GM18520 (cell line): ENCODE measurements around the gene CDCA5.
"Not testable (repeated sequence)": the region's sequence is repeated elsewhere in the genome, so short reads cannot be mapped to it uniquely, and the experiment has no call there.

Experiments
- ATAC-seq: cut with Tn5 transposase; IDR thresholded peaks from one replicate; pipeline ENCODE4 v1.9.1; 2021; ENCODE audit not compliant: unreplicated experiment

The CDCA5 gene

DNA sequence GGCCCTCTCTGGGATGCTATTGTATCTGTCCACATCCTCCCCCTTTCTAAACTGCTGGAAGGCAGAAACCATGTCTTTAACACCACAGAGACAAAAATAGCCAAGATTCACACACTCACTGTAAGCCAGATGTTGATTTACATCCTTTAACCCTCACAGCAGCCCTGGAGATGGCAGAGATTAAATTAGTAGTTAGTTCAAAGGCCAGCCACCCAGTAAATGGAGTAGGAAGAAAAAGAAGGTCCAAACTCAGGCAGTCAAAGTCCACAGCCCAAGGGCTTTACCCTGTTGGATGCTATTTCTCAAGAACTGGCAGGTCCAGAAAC lies 35.8 kb upstream of the CDCA5 start:
- ATAC-seq, result no peak

DNA sequence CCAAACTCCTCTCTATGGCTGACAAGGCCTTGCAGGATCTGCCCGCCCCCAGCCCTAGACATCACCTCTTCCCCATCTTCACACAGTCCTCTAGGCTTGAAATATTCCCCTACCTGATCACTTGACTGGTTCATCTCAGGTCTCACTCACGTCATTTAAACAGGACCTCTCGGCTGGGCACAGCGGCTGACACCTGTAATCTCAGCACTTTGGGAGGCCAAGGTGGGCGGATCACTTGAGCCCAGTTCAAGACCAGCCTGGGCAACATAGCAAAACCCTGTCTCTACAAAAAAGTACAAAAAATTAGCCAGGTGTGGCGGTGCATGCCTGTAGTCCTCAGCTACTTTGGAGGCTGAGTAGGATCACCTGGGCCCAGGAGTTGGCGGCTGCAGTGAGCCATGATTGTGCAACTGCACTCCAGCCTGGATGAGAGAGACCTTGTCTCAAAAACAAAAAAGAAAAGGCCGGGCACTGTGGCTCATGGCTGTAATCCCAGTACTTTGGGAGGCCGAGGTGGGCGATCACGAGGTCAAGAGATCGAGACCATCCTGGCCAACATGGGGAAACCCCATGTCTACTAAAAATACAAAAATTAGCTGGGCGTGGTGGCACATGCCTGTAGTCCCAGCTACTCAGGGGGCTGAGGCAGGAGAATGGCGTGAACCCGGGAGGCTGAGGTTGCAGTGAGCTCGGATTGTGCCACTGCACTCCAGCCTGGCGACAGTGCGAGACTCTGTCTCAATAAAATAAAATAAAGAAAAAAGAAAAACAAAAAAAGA lies 35.2 kb upstream of the CDCA5 start:
- ATAC-seq, result not testable (repeated sequence)

DNA sequence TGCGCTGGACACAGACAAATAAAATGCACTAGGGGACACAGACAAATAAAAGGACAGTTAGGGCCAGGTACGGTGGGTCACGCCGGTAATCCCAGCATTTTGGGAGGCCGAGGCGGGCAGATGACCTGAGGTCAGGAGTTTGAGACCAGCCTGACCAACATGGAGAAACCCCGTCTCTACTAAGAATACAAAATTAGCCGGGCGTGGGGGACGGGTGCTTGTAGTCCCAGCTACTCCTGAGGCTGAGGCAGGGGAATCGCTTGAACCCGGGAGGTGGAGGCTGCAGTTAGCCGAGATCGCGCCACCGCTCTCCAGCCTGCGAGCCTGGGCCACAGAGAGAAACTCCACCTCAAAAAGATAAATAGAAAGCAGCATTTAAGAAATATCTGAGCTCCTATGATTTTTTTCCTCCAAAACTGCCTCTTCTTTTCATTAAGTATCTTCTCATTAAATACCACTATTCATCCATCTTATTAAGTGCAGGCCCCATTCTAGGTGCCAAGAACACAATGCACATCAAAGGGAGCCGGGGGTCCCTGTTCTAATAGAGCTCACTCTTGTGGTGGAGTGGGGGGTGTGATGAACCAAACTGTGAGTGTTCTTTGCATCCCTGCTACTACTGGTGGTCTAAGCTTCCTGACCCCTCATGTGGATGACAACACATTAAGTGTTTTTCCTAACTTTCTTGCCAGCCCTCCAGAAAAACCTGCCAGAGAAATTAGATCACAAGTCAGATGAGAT lies 34.4 kb upstream of the CDCA5 start:
- ATAC-seq, result no peak

DNA sequence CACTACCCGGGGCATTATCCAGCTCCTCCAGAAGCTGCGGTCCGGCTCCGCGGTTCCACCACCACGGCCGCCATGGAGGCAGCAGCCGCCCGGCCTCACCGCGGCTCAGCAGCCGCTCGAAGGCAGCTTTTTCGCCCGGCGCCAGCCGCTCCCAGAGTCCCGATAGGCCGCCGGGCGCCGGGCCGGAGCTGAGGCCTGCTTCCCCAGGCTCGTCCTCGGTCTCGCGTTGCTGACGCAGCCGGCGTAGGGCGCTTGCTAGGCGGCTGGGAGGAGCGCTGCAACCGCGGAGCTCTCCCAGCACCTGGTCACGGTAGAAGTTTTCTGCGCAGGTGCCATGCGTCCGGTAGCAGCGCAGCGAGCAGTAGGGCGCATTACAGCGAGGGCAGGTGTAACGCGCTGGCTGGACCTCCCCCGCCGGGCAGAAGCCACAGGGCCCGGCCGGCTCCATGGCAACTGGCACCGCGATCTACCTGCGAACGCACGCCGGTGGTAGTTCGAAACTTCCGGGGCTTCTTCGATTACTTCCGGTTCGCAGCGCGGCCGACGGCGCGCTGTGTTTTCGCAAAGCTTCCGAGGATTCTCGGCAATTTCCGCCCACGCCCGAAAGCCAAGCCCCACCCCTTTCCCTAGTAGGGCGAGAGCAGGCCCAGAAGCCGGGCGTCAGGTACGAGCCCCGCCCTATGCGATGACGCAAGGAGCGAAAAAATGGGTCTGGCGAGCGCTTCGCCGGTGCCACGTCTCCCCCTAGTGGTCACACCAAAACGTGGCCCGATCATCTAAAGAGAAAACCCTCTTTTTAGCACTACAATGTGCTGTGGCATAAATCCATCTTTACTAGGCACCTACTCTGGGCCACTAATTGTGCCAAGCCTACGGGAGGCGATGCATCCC lies 33.6 kb upstream of the CDCA5 start, which contains the start of gene ZNHIT2:
Gene ZNHIT2 (minus strand): TSS at position 496 of the 891 bp plus-strand sequence. CDS start 48 bp downstream, at position 448.
- ATAC-seq, result peak; percentile 42

DNA sequence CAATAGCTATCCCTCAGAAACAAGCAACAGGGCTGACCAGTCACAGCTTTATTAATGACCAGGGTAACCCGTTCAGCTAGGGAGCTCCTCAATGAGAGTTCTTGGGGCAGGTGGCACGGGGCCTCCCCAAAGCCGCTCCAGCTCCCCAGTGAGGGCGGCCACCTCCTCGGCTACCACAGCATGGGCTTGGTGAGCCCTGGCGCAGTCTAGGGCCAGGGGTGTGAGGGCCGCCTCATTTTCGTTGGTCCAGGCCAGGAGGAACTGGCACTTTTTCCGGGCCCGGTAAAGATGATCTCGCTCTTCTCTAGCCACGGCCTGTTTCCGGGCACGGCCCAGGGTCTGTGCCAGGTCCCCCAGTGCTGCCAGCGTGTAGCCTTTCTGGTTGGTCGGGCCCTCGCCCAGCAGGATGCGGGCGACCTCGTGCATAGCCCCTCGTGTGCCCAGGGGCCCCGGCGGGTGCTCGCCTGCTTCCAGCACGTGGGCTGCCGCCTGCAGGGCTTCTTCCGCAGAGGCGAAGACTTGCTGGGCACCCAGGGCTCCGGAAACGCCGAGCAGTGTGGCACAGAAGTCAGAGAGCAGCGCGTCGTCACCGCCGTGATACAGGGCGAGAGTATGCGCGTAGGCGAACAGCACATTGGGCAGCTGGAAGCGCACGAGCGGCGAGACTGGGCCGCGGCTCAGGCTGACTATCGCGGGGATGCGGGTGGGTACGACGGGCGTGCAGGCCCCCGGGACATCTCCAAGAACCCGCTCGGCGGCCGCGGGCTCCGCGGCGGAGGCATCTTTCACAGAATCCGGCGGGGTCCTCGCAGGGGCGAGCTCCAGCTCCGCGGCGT lies 32.7 kb upstream of the CDCA5 start:
- ATAC-seq, result no peak

DNA sequence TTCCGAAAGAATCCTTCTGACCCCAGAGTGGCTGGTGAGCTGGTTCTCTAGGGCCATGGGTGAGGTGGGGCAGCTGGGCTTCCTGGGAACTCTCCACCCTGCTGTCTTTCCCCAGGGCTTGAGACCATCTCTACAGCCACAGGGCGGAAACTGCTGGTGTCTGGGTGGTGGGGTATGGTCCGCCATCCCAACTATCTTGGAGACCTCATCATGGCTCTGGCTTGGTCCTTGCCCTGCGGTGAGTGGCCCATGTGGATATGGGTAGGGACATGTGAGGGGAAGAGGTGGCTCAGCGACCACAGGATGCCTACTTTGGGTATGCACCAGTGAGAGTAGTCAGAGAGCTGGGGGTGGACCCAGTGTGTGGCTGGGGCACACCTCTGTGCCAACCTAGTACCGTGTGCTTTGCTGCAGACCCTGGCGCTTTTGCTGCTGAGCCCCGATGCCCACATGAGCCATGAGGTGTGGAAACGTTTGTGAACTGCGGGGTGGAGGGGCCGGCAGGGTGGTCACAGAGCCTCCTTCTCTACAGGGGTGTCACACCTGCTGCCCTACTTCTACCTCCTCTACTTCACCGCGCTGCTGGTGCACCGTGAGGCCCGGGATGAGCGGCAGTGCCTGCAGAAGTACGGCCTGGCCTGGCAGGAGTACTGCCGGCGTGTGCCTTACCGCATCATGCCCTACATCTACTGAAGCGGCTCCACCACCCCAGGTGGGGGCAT lies 31.7 kb upstream of the CDCA5 start:
- ATAC-seq, result no peak

DNA sequence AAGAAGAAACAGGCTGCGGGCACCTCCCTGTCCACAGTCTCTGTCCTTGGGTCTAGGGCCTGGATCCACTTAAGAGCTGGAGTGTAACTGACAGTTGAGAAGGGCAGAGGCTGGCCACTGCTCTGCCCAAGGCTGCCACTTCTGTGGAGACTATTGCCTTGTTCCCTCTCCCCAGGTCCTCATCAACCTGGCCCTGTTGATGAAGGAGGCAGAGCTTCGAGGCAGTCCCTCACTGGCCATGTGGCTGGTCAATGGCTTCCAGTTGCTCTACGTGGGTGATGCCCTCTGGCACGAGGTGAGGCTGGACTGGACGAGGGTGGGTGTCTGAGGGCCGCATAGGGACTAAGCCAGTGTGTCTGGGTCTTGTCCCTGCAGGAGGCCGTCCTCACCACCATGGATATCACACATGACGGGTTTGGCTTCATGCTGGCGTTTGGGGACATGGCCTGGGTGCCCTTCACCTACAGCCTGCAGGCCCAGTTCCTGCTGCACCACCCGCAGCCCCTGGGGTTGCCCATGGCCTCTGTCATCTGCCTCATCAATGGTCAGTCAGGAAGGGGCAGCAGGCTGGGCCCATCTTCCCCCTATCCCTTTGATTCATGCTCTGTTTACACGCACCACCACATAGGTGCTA lies 30.8 kb upstream of the CDCA5 start:
- ATAC-seq, result no peak

DNA sequence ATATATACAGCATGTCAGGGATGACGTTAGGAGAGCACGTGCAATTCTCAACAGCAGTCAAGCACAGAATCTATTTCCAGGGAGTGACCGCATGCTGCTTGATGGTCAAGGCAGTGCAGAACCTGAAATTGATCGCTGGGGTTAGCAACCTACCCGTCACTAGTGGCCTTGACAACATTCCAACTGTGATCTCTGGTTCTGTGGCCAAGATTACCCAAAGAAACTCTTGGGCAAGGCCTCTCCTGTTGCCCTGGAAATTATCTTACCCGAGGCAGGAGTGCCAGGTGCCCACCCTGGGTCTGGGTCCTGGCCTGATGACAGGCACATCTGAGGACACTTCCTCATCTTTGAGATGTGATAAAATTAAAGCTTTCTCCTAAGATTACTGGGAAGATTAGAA lies 30.0 kb upstream of the CDCA5 start:
- ATAC-seq, result no peak

DNA sequence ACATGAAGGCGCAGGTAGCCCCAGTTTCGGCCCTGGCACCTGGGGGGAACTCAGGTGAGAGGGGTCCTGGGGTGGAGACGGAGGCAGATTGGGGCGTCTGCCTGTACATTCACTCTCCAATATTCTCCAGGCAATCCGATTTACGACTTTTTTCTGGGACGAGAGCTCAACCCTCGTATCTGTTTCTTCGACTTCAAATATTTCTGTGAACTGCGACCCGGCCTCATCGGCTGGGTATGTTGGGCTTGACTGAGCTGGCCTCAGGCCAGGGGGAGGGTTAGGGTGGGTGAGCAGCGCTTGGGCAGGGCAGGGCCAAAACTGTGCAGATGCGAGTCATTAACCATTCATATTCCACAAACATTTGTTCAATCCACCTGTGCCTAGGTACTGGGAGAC lies 29.5 kb upstream of the CDCA5 start:
- no peak for ATAC-seq

DNA sequence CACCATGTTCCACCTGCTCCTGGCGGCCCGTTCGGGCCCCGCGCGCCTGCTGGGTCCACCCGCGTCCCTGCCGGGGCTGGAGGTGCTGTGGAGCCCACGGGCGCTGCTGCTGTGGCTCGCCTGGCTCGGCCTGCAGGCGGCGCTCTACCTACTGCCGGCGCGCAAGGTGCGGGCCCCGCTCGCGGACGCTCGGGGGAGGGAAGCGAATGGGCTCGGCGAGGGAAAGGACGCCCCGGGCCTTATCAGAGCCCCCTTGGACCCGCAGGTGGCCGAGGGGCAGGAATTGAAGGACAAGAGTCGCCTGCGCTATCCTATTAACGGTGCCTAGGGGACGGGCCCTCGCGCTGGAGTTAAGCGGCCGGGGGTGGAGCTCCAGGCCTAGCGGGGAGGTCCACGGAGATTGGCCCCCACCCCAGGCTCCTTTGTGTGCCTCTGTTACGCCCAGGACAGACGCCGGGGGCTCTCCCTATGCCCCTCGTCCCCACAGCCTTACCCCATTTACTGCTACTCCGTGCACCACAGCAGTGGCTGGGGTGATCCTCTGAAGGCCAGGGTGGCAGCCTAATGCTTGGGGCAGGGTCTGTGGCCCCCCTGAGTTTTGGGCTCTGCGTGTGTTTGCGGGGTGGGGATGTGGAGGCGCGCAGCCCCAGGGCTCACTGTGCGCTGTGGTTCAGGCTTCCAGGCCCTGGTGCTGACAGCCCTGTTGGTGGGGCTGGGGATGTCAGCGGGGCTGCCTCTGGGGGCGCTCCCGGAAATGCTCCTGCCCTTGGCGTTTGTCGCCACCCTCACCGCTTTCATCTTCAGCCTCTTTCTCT lies 28.9 kb upstream of the CDCA5 start:
- ATAC-seq, result no peak

DNA sequence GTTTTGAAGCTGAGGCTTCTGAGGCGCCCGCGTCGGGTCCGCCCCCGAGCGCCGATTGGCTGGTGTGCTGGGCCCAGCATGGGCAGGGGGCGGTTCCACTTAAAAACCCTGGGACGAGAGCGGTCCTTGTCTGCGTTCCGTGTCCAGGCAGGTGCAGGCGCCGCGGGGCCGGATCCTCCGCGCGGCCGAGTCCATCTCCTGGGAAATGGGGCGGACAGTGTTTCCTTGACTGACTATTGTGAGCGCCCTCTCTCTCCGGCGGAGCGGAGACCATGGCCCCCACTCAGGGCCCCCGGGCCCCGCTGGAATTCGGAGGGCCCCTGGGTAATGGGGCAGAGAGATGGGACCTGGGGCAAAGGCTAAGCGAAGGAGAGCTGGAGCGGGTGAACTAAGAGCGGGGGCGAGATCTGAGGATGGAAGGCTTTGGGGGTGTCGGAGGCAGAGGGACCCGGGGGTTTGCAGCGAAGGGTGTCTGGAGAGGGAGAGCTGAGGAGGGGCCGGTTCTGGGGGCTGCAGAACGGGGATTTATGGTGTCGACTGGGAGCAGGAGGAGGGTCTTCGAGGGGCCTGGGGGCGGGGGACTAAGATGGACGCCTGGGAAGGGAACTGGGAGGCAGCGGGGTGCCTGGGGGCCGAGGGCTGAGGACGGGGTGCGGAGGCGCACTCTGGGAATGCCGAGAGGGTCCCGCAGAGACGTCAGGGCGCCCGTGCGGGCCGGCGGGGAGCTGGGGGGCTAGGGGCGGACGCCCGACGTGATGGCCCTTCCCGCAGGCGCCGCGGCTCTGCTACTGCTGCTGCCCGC lies 28.1 kb upstream of the CDCA5 start, which contains the start of gene TM7SF2:
Gene TM7SF2 (plus strand): TSS at position 129 of the 802 bp plus-strand sequence. CDS start 144 bp downstream, at position 273.
- peak; percentile 57 for ATAC-seq

DNA sequence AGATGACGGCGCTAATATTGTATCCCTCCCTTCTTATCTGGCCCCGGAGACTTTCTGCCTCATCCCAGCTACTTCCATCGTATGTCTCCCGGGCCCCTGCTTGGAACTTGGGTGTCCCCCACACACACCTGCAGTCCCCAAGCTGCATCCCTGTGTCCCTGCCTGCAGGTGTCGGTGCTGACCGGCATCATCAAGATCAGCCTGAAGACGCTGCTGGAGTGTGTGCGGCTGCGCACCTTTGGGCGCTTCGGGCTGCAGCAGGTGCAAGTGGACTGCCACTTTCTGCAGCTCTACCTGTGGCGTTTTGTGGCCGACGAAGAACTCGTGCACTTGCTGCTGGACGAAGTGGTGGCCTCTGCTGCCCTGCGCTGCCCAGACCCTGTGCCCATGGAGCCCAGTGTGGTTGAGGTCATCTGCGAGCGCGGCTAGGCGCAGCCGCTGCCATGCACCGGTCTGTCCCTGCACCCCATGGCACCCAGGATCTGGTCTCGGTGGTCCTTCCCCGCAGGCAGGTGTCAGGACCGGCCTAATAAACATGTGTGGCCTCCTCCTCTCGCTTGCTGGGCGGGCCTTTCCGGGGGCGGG lies 27.4 kb upstream of the CDCA5 start:
- no peak for ATAC-seq

DNA sequence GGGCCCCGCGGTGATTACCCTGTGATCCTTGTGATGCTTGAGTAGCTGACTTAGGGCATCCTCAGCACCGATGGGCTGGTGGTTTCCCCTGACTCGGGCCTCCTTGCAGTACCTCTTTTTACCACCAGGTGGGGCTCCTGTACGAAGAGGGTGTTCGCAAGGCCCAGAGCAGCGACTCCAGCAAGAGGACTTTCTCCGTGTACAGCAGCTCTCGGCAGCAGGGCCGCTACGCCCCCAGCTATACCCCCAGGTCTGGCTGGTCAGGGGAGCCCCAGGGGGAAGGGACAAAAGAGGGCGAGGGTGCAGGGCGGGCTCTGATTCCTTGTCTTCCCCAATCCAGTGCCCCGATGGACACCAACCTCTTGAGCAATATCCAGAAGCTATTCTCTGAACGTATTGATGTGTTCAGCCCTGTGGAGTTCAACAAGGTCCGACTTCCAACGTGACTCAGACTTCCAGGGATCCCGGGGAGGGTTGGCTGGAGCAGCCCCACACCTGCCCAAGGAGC lies 26.6 kb upstream of the CDCA5 start:
- ATAC-seq, result no peak

DNA sequence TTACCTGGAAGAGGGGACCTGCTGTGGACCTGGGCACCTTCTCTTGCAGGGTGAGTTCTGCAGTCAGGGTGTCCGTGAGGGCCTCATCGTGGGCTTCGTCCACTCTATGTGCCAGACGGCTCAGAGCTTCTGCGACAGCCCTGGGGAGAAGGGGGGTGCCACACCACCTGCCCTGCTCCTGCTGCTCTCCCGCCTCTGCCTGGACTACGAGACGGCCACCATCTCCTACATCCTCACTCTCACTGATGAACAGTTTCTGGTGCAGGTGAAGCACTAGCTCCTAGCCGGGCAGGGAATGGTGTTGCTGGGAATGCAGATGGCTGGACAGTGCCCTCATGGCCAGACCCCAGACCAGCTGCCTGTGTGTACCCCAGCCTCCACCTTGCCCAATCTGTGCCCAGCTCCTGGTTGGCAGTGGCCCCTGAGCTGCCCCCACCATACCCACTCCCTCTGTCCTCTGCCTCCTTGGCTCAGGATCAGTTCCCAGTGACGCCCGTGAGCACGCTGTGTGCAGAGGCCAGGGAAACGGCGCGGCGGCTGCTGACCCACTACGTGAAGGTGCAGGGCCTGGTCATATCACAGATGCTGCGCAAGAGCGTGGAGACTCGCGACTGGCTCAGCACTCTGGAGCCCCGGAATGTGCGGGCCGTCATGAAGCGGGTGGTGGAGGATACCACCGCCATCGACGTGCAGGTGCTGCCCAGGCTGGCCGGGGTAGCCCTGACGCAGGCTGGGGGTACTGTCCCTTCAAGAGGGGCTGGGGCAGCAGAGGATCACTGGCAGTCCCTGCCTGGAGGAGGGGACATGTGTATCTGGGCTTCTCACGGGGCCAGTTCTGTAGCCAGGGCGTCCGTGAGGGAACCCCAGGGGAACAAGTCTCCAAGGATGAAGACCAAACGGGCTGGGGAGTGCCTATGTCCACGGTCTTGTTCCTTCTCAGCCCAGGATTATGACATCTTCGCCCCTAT lies 25.7 kb upstream of the CDCA5 start:
- no peak for ATAC-seq

DNA sequence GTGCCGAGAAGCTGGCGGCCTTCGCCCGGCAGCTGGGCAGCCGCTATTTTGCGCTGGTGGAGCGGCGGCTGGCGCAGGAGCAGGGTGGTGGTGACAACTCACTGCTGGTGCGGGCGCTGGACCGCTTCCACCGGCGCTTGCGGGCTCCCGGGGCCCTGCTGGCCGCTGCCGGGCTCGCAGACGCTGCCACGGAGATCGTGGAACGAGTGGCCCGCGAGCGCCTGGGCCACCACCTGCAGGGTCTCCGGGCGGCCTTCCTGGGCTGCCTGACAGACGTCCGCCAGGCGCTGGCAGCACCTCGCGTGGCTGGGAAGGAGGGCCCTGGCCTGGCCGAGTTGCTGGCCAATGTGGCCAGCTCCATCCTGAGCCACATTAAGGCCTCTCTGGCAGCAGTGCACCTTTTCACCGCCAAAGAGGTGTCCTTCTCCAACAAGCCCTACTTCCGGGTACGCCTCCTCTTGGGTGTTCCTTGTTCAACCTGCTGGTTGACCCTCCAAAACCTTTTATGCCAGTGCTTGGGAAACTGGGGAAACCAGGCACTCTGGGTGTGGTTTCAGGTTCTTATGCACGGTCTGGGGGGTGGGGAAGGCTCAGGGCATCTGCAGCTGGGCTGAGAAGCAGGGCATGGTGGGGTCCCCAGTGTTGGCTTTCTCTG lies 24.8 kb upstream of the CDCA5 start:
- ATAC-seq, result no peak
